Breast epithelium (tissue), 4 donors: Measurements from ENCODE around the gene CIAPIN1. TPM values are rescaled to one million over a fixed set of nuclear protein-coding genes. Genes with fewer than 3 reads are reported as not detected.
A peak's percentile ranks its signal among the peaks of the same experiment; 100 is the strongest.

Experiments used
- DNase-seq, 2 donors: peaks; one replicate each; pipeline ENCODE4 v3.0.0-alpha.2; 2019; ENCODE audit warnings: low spot score in 2 of 2
- H3K27ac ChIP-seq, 2 donors: fragments of 200-600 bp; sonication (generic) in 1 of 2; one replicate each; pipeline ENCODE4 v1.5.1; 2016 to 2019; ENCODE audit warnings: mild to moderate bottlenecking in 1 of 2
- H3K27me3 ChIP-seq, 2 donors: fragments of 200-600 bp; sonication (generic) in 1 of 2; one replicate each; pipeline versions ENCODE4 v1.5.1 to v1.6.0; 2017 to 2019; ENCODE audit warnings: control low read depth in 1 of 2, mild to moderate bottlenecking in 1 of 2
- H3K36me3 ChIP-seq: fragments of 200-600 bp; one replicate; pipeline ENCODE4 v1.5.1; 2019
- H3K4me1 ChIP-seq, 2 donors: fragments of 200-600 bp; sonication (generic); one replicate each; pipeline ENCODE4 v1.5.1; 2016 to 2019; ENCODE audit warnings: control low read depth in 1 of 2
- H3K4me3 ChIP-seq, 3 donors: fragments of 200-600 bp; sonication (generic); 1 replicate in 2 of 3; 2 replicates in 1 of 3; pipeline ENCODE4 v1.5.1; 2016 to 2019; ENCODE audit warnings: mild to moderate bottlenecking in 3 of 3, moderate library complexity in 2 of 3
- H3K9me3 ChIP-seq, 2 donors: fragments of 200-600 bp; sonication (generic) in 1 of 2; one replicate each; pipeline ENCODE4 v1.5.1; 2016 to 2019; ENCODE audit warnings: control low read depth in 1 of 2
- CTCF ChIP-seq, 3 donors: fragments of 450-650 bp; IDR thresholded peaks; one replicate each; pipeline ENCODE4 v1.5.1; 2016 to 2017; ENCODE audit warnings: antibody characterized with exemption in 3 of 3, mild to moderate bottlenecking in 3 of 3, moderate library complexity in 3 of 3
- POLR2A ChIP-seq: fragments of 450-650 bp; IDR thresholded peaks from one replicate; pipeline ENCODE4 v1.6.1; 2016; ENCODE audit warnings: antibody characterized with exemption, mild to moderate bottlenecking, moderate library complexity
- POLR2AphosphoS5 ChIP-seq, 3 donors: sonication (generic); formaldehyde crosslinking; IDR thresholded peaks; one replicate each; pipeline ENCODE4 v1.6.1; 2017; ENCODE audit warnings: antibody characterized with exemption in 3 of 3
- intact Hi-C: fragments of 100-400 bp; cut with DNase I; formaldehyde crosslinking; loops from one replicate; pipeline ENCODE4 v1.15.1; 2023; ENCODE audit warnings: low total_unique reads
- total RNA-seq, 3 donors: library from RNA; depleted of rRNA; stranded (reverse); fragments of >200 nt; gene quantifications; one replicate each; pipeline ENCODE4 v1.1.0, GENCODE V29; 2016

CIAPIN1 gene
- total RNA-seq, 3 donors from 2014 or later: 23.4 to 33.2 (median 28.8) TPM

- peak overlapping the region in 1 of 2 donors; percentile 70 for H3K27ac ChIP-seq
- DNase-seq: no peak
- no peaks in the 10 kb centered on the region for H3K36me3 ChIP-seq
- no peak for TF ChIP-seq POLR2AphosphoS5 (IDR thresholded peaks at IDR 0.05)
- no peak for TF ChIP-seq CTCF (IDR thresholded peaks at IDR 0.05)
- no peak for TF ChIP-seq POLR2A
- H3K4me1 ChIP-seq: peaks cover 3 to 5% of the 10 kb centered on the region in 2 donors
- intact Hi-C loops: no loop called here
- H3K27me3 ChIP-seq: no peaks in the 10 kb centered on the region
- no peak overlapping the region for H3K4me3 ChIP-seq
- H3K9me3 ChIP-seq: no peaks in the 10 kb centered on the region
Measured at GRCh38 chr16:57387598-57388354, 59.4 kb downstream of the CIAPIN1 start.

GRCh38 chr16:57386381-57386951 lies 60.7 kb downstream of the CIAPIN1 start:
- Histone ChIP-seq H3K4me3 (peak overlapping the region in 1 of 3 donors; percentile 25), H3K36me3 (no peaks in the 10 kb centered on the region), H3K27me3 (no peaks in the 10 kb centered on the region), H3K4me1 (peaks cover 3 to 5% of the 10 kb centered on the region in 2 donors), H3K9me3 (no peaks in the 10 kb centered on the region), H3K27ac (no peak overlapping the region)
- intact Hi-C loops: no loop called here
- TF ChIP-seq CTCF (IDR thresholded peaks at IDR 0.05) (no peak), POLR2A (no peak), POLR2AphosphoS5 (IDR thresholded peaks at IDR 0.05) (no peak)
- DNase-seq: no peak

GRCh38 chr16:57385083-57385482 lies 62.1 kb downstream of the CIAPIN1 start:
- no peak overlapping the region for H3K4me3 ChIP-seq
- peak overlapping the region; percentile 40 to 59 for H3K27ac ChIP-seq
- H3K36me3 ChIP-seq: no peaks in the 10 kb centered on the region
- intact Hi-C loops: no loop called here
- no peaks in the 10 kb centered on the region for H3K9me3 ChIP-seq
- H3K27me3 ChIP-seq: no peaks in the 10 kb centered on the region
- H3K4me1 ChIP-seq: peaks cover 3 to 5% of the 10 kb centered on the region in 2 donors
- DNase-seq: no peak
- TF ChIP-seq POLR2A (no peak), POLR2AphosphoS5 (IDR thresholded peaks at IDR 0.05) (peak in 1 of 3 donors; percentile 36), CTCF (IDR thresholded peaks at IDR 0.05) (no peak)

- no peak for DNase-seq
- Histone ChIP-seq H3K36me3 (no peaks in the 10 kb centered on the region), H3K4me1 (peaks cover 3 to 5% of the 10 kb centered on the region in 2 donors), H3K9me3 (no peaks in the 10 kb centered on the region), H3K27me3 (no peaks in the 10 kb centered on the region), H3K4me3 (no peak overlapping the region), H3K27ac (peak overlapping the region; percentile 40 to 59)
- TF ChIP-seq CTCF (IDR thresholded peaks at IDR 0.05) (no peak), POLR2AphosphoS5 (IDR thresholded peaks at IDR 0.05) (peak in 1 of 3 donors; percentile 77)
- intact Hi-C loops: no loop called here
Measured at GRCh38 chr16:57384248-57385070, 62.7 kb downstream of the CIAPIN1 start.
